Measurements from ENCODE around the gene CELF2. TPM values are rescaled to one million over a fixed set of nuclear protein-coding genes. Genes with fewer than 3 reads are reported as not detected.

The CELF2 gene
- total RNA-seq, 1 donor from 2014 or later = 11.0 TPM

DNA sequence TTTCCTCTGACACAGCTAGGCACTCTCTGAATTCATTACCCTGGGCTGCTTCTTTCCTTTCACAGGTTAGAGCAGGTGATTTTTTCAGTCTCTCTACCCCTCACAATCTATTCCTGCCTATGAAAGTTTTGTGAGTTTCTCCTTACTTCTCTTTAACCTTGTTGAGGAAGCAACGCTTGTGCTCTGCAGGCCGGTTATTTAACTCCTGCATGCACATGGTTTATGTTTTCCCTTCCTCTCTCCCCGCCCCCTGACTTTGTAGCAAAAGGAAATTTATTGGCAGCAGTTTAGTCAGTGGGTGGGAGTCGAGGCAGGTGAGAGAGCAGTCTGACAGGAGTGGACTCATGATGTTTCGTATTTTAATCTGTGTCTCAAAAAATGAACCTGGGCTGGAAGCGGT lies 91.9 kb downstream of the CELF2 start:
- TF ChIP-seq CTCF (conservative IDR thresholded peaks at IDR 0.05; ENCODE audit: low read depth, low read length) = no peak
- no peak for DNase-seq (ENCODE audit: low read depth)
- no peak overlapping the region for H3K4me3 ChIP-seq (ENCODE audit: low read depth, low read length)

DNA sequence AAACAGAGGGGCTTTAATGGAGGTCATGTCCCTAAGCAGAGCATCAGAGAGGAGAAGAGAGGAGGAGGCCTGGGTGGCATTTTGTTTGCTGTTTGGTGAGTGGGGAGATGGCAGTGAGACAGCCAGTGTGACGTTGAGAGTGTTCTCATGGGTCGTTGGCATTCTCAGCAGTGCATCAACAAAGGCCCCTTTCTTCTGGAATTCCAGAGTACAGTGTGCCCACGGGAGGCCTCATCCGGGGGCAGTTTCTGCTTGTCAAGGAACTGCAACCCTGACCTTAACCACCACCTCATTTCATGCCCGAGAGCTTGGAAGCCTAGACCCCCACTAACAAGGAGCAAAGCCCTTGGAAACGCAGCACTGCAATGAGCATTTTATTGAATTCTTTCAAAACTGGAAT lies 92.9 kb downstream of the CELF2 start:
- DNase-seq (ENCODE audit: low read depth) = no peak
- no peak overlapping the region for H3K4me3 ChIP-seq (ENCODE audit: low read depth, low read length)
- no peak for TF ChIP-seq CTCF (conservative IDR thresholded peaks at IDR 0.05; ENCODE audit: low read depth, low read length)

GRCh38 chr10:11111490-11111889 lies 93.8 kb downstream of the CELF2 start:
- H3K4me3 ChIP-seq (ENCODE audit: low read depth, low read length) = no peak overlapping the region
- DNase-seq (ENCODE audit: low read depth) = no peak
- no peak for TF ChIP-seq CTCF (conservative IDR thresholded peaks at IDR 0.05; ENCODE audit: low read depth, low read length)

DNA sequence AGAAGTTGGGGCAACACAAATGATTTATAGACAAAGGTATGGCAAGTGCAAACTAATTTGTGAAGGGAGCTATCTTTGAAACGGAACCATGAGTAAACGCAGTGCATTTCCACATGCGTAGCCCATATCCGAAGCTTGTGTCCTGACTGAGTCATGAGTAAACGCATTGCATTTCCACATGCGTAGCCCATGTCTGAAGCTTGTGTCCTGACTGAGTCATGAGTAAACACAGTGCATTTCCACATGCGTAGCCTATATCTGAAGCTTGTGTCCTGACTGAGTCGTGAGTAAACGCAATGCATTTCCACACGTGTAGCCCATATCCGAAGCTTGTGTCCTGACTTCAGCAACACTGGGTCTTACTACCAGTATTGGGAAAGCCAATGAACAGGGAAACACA lies 95.0 kb downstream of the CELF2 start:
- H3K4me3 ChIP-seq (ENCODE audit: low read depth, low read length) = no peak overlapping the region
- no peak for DNase-seq (ENCODE audit: low read depth)
- no peak for TF ChIP-seq CTCF (conservative IDR thresholded peaks at IDR 0.05; ENCODE audit: low read depth, low read length)

DNA sequence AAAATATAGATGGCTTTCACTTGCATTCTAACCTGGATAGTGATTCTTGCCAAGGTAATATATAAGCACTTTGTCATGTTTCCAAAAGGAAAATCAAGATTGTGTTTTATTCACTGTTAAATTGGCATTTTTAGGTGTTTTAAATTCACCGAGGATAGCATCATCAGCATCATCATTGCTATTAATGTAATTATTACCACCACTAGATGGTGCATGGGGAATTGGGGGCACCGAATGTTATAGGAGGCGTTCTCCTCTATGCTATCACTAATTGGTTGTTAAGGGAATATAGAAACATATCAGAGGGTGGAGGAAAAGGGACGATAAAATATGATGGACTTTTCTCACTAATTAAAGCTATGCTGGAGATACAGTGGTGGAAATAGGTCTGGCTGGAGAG lies 95.5 kb downstream of the CELF2 start:
- DNase-seq (ENCODE audit: low read depth) = no peak
- no peak overlapping the region for H3K4me3 ChIP-seq (ENCODE audit: low read depth, low read length)
- peak; percentile 20 for TF ChIP-seq CTCF (conservative IDR thresholded peaks at IDR 0.05; ENCODE audit: low read depth, low read length)

DNA sequence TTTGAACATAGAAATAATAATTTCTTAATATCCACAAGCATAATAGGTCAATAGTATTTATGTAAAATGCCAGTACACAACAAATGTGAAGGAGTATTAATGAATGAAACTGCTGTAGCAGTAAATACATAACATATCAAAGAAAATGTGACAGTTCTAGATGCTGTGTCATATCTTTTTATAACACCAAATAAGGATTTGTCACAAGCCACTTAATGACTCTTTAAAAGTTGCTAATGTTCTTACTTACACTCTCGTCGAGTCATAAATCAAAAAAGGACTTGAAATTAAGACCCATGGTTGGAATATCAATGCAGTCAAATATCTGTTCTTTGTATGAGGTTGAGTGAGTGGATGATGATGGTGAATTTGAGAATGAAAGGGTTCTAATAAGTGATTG lies 96.6 kb downstream of the CELF2 start:
- DNase-seq (ENCODE audit: low read depth) = no peak
- H3K4me3 ChIP-seq (ENCODE audit: low read depth, low read length) = no peak overlapping the region
- no peak for TF ChIP-seq CTCF (conservative IDR thresholded peaks at IDR 0.05; ENCODE audit: low read depth, low read length)

DNA sequence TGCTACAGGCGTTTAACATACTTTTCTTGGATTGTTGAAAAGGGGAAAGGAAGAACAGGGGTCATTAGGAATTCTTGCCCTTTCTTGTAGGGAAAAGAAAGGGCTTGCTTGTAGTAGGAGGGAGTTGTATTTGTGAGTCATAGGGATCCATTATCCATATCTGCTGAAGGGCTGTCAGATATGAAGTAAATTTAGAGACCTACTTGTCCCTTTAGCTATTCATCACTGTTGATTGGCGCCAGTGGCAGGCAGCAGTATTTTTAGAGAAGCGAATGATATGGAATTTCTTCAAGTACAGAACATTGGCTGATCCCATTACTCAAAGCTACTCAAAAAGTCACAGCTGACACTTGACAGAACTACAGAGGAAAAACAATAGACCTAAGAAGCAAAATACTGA lies 97.7 kb downstream of the CELF2 start:
- DNase-seq (ENCODE audit: low read depth) = no peak
- no peak overlapping the region for H3K4me3 ChIP-seq (ENCODE audit: low read depth, low read length)
- TF ChIP-seq CTCF (conservative IDR thresholded peaks at IDR 0.05; ENCODE audit: low read depth, low read length) = no peak

All from epithelial cell of proximal tubule (primary cell).